ENCODE results near the gene GNAO1.

DNA sequence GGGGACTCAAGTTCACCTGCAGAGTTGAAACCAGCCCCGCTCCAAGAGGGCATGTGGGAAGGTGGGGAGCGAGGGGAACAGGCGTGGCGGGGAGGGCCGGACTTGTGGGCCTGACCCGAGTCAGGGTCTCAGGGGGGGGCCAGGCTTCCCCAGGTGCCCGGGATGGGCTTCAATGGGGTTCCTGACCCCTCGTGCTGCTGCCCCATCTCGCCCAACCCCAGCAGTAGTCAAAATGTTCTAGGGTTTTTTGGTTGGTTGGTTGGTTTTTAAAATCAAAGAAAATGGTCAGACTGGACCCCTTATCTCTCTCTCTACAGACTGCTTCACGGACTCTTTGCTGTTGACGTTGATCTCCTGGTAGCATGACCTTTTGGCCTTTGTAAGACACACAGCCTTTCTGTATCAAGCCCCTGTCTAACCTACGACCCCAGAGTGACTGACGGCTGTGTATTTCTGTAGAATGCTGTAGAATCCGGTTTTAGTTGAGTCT, 164.5 kb downstream of the GNAO1 start:
- TF ChIP-seq, protein P1, sequence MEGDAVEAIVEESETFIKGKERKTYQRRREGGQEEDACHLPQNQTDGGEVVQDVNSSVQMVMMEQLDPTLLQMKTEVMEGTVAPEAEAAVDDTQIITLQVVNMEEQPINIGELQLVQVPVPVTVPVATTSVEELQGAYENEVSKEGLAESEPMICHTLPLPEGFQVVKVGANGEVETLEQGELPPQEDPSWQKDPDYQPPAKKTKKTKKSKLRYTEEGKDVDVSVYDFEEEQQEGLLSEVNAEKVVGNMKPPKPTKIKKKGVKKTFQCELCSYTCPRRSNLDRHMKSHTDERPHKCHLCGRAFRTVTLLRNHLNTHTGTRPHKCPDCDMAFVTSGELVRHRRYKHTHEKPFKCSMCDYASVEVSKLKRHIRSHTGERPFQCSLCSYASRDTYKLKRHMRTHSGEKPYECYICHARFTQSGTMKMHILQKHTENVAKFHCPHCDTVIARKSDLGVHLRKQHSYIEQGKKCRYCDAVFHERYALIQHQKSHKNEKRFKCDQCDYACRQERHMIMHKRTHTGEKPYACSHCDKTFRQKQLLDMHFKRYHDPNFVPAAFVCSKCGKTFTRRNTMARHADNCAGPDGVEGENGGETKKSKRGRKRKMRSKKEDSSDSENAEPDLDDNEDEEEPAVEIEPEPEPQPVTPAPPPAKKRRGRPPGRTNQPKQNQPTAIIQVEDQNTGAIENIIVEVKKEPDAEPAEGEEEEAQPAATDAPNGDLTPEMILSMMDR (IDR thresholded peaks at IDR 0.05) = no peak
- TF ChIP-seq ZFX (IDR thresholded peaks at IDR 0.05; ENCODE audit: borderline replicate concordance) = no peak
